Astrocyte (in vitro differentiated cells and primary cell): ENCODE measurements around the gene COMMD7. TPM values are rescaled to one million over a fixed set of nuclear protein-coding genes. Genes with fewer than 3 reads are reported as not detected.

ENCODE experiments used
- DNase-seq: peaks from one replicate; pipeline ENCODE4 v3.0.0-alpha.2; 2010; ENCODE audit warnings: low read depth
- FAIRE-seq: peaks from 2 replicates; lab custom pipeline; 2011; peaks lifted over from hg19 to GRCh38; lab: Jason Lieb, UNC
- H2AFZ ChIP-seq: 2 replicates; pipeline ENCODE4 v1.6.0; 2012; ENCODE audit warnings: low read depth, low read length, inconsistent platforms
- H3K27ac ChIP-seq: 2 replicates; pipeline ENCODE4 v1.5.1; 2011; ENCODE audit warnings: low read depth, low read length, inconsistent platforms
- H3K27me3 ChIP-seq: 2 replicates; pipeline ENCODE4 v1.6.0; 2011; ENCODE audit warnings: low read length, inconsistent platforms; ENCODE audit not compliant: insufficient read depth
- H3K36me3 ChIP-seq: 2 replicates; pipeline ENCODE4 v1.5.1; 2011; ENCODE audit warnings: low read length, inconsistent platforms; ENCODE audit not compliant: insufficient read depth
- H3K4me1 ChIP-seq: 2 replicates; pipeline ENCODE4 v1.5.1; 2011; ENCODE audit warnings: low read length, inconsistent platforms; ENCODE audit not compliant: insufficient read depth
- H3K4me2 ChIP-seq: 2 replicates; pipeline ENCODE4 v1.6.0; 2012; ENCODE audit warnings: low read length, inconsistent platforms
- H3K4me3 ChIP-seq: 2 replicates; pipeline ENCODE4 v1.5.1; 2011; ENCODE audit warnings: low read depth, mild to moderate bottlenecking, low read length, inconsistent platforms; ENCODE audit not compliant: insufficient read depth
- H3K79me2 ChIP-seq: 2 replicates; pipeline ENCODE4 v1.6.0; 2012; ENCODE audit warnings: mild to moderate bottlenecking, low read length, inconsistent platforms; ENCODE audit not compliant: insufficient read depth
- H3K9ac ChIP-seq: 2 replicates; pipeline ENCODE4 v1.6.0; 2012; ENCODE audit warnings: mild to moderate bottlenecking, low read length, inconsistent platforms
- H3K9me3 ChIP-seq: 2 replicates; pipeline ENCODE4 v1.5.1; 2012; ENCODE audit warnings: low read depth, mild to moderate bottlenecking, low read length, inconsistent platforms; ENCODE audit not compliant: insufficient read depth
- H4K20me1 ChIP-seq: 2 replicates; pipeline ENCODE4 v1.6.0; 2012; ENCODE audit warnings: low read length, inconsistent platforms; ENCODE audit not compliant: insufficient read depth
- H3K27ac Mint-ChIP-seq: one replicate; pipeline ENCODE4 v1.8.0; 2021; ENCODE audit warnings: mild to moderate bottlenecking, mixed read lengths; ENCODE audit not compliant: unreplicated experiment
- H3K27me3 Mint-ChIP-seq: one replicate; pipeline ENCODE4 v1.8.0; 2021; ENCODE audit warnings: low read depth, mixed read lengths; ENCODE audit not compliant: unreplicated experiment
- H3K36me3 Mint-ChIP-seq: one replicate; pipeline ENCODE4 v1.8.0; 2021; ENCODE audit warnings: low read depth, mixed read lengths; ENCODE audit not compliant: unreplicated experiment
- H3K4me1 Mint-ChIP-seq: one replicate; pipeline ENCODE4 v1.8.0; 2021; ENCODE audit warnings: low read depth, mixed read lengths; ENCODE audit not compliant: unreplicated experiment
- H3K4me3 Mint-ChIP-seq: one replicate; pipeline ENCODE4 v1.8.0; 2021; ENCODE audit warnings: mild to moderate bottlenecking, moderate library complexity, mixed read lengths; ENCODE audit not compliant: unreplicated experiment
- H3K9me3 Mint-ChIP-seq: one replicate; pipeline ENCODE4 v1.8.0; 2021; ENCODE audit warnings: mild to moderate bottlenecking, mixed read lengths; ENCODE audit not compliant: unreplicated experiment
- EZH2 ChIP-seq: IDR thresholded peaks from 2 replicates; pipeline ENCODE4 v1.6.1; 2012; ENCODE audit warnings: mild to moderate bottlenecking, low read length, inconsistent platforms; ENCODE audit not compliant: insufficient read depth
- total RNA-seq: library from RNA; stranded (reverse); gene quantifications from 2 replicates; pipeline ENCODE4 v1.2.1, GENCODE V29; 2021
- TF ChIP-seq, protein P1 (sequence below): IDR thresholded peaks from 2 replicates; pipeline ENCODE4 v1.5.1; 2011; ENCODE audit warnings: low read depth, mild to moderate bottlenecking, inconsistent platforms, low read length, moderate library complexity; ENCODE audit not compliant: insufficient read depth

Gene COMMD7
- total RNA-seq, 1 donor from 2014 or later, result 38.9 TPM

DNA sequence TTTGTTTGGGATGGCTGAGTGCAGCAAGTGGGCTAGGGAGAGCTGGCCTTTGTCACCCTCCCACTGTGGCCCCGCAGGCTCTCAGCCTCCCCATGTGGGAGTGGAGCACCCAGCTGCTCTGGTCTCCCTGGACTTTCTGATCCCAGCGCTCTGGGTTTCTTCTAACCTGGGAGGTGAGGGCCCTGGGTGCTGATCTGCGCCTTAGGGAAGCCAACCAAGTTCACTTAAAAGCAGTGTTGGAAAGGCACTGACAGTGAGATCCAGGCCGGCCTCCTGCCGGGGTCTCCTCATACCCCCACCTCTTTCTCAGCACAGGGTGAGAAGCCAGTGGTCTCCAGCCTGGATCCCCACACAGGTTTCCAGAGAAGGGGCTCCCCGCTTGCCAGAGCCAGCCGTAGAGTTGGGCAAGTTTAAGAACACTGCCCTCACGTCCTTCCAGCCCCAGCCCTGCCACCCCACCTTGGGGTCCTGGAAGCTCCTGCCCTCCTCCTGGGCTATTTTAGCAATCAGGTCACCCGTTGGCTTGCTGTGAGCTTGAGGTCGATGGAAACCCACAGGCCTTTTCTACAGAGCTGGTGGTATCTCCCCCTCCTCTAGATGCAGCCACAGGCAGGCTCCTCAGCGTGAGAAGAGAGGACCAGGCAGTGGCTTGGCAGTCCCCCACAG lies 79.1 kb downstream of the COMMD7 start:
- Mint-ChIP-seq H3K4me3 (no peak overlapping the region), H3K27me3 (no peaks in the 10 kb centered on the region), H3K27ac (no peak overlapping the region), H3K9me3 (peaks cover 6% of the 10 kb centered on the region), H3K36me3 (no peaks in the 10 kb centered on the region), H3K4me1 (peaks cover 2% of the 10 kb centered on the region)
- Histone ChIP-seq H3K4me1 (peaks cover 9% of the 10 kb centered on the region), H4K20me1 (no peaks in the 10 kb centered on the region), H3K9ac (no peak overlapping the region), H2AFZ (peak overlapping the region; percentile 47), H3K9me3 (no peaks in the 10 kb centered on the region), H3K4me2 (no peak overlapping the region), H3K36me3 (no peaks in the 10 kb centered on the region), H3K79me2 (no peaks in the 10 kb centered on the region), H3K27ac (no peak overlapping the region), H3K27me3 (no peaks in the 10 kb centered on the region), H3K4me3 (no peak overlapping the region)
- no peak for DNase-seq
- FAIRE-seq, result no peak
- TF ChIP-seq EZH2, result no peak
- TF ChIP-seq, protein P1, sequence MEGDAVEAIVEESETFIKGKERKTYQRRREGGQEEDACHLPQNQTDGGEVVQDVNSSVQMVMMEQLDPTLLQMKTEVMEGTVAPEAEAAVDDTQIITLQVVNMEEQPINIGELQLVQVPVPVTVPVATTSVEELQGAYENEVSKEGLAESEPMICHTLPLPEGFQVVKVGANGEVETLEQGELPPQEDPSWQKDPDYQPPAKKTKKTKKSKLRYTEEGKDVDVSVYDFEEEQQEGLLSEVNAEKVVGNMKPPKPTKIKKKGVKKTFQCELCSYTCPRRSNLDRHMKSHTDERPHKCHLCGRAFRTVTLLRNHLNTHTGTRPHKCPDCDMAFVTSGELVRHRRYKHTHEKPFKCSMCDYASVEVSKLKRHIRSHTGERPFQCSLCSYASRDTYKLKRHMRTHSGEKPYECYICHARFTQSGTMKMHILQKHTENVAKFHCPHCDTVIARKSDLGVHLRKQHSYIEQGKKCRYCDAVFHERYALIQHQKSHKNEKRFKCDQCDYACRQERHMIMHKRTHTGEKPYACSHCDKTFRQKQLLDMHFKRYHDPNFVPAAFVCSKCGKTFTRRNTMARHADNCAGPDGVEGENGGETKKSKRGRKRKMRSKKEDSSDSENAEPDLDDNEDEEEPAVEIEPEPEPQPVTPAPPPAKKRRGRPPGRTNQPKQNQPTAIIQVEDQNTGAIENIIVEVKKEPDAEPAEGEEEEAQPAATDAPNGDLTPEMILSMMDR, result no peak

DNA sequence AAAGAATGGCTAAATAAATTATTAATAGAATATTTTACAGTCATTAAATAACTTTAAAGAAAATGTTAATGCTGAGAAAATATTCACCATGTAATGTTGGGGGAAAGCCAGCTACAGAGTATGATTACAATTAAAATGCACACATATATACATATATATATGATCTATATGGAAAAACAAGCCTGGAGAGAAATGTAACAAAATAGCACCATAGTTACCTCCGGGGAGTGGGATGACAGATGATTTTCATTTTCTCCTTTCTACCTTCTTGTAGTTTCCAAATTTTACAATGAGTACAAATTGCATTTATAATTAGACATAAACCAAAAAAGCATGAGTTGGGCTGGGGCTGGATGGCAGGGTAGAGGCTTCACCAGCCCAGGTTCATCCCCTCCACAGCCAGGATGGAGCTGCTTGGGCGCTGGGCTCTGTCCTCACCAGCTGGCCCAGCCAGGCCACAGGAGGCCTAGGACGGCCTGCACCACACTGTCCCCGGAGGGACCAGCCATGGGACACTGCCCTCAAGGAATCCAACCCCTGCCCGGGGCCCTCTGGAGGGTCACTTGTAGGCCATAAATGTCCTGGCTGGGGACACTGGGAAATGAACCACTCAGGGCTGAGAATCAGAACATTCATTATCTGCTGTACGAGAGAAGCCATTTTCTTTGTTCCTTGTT lies 79.8 kb downstream of the COMMD7 start:
- no peaks in the 10 kb centered on the region for H3K79me2 ChIP-seq
- H3K27me3 ChIP-seq, result no peaks in the 10 kb centered on the region
- DNase-seq (no peak), FAIRE-seq (no peak)
- Mint-ChIP-seq H3K4me1 (peaks cover 2% of the 10 kb centered on the region), H3K4me3 (no peak overlapping the region), H3K27ac (no peak overlapping the region), H3K27me3 (no peaks in the 10 kb centered on the region), H3K36me3 (no peaks in the 10 kb centered on the region), H3K9me3 (peaks cover 6% of the 10 kb centered on the region)
- H3K27ac ChIP-seq, result no peak overlapping the region
- no peak overlapping the region for H3K9ac ChIP-seq
- H3K9me3 ChIP-seq, result no peaks in the 10 kb centered on the region
- H2AFZ ChIP-seq, result peak overlapping the region; percentile 47
- H3K4me3 ChIP-seq, result no peak overlapping the region
- TF ChIP-seq, protein P1, result no peak
- TF ChIP-seq EZH2, result no peak
- H3K4me2 ChIP-seq, result no peak overlapping the region
- peaks cover 9% of the 10 kb centered on the region for H3K4me1 ChIP-seq
- H4K20me1 ChIP-seq, result no peaks in the 10 kb centered on the region
- no peaks in the 10 kb centered on the region for H3K36me3 ChIP-seq
